LoVo (cell line): Measurements from ENCODE around the gene ATAD2B.

Source experiments
- DNase-seq: peaks from one replicate; pipeline ENCODE4 v3.0.0-alpha.2; 2016; ENCODE audit warnings: low spot score

Gene ATAD2B

DNA sequence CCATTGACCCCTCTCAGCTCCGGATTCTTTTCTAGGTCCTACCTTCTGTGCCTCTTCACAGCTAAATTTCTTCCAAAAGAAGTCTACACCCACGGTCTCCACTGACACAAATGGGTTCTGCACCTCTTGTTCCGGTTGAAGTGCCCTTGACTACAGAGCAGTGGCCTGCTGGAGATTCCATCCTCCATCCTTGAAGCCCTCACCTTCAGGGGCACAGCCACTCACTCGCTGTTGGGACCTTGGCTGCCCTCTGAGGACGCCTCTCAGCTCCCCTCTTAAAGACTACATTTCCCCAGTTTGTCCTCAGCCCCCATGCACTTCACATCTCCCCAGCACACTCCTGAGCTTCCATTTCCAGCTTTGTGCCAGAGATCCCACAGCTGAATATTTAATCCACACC is 226.3 kb downstream of the ATAD2B start:
- no peak for DNase-seq

DNA sequence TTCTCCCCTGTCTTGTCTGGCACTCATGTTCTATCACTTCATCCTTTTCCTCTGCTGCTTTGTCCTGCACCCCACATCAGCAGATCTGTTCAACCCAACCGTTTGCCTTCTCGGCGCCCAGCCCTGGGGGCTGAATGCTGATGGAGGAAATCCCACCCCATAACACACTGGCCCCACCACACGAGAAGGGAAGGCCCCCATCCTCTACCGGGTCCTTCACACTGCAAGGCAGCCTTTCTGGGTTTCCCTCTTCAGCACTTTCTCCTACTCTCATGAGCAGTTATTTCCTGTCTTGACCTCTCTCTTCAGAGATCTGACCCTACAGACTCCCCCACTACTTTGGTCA is 227.4 kb downstream of the ATAD2B start:
- DNase-seq = no peak

DNA sequence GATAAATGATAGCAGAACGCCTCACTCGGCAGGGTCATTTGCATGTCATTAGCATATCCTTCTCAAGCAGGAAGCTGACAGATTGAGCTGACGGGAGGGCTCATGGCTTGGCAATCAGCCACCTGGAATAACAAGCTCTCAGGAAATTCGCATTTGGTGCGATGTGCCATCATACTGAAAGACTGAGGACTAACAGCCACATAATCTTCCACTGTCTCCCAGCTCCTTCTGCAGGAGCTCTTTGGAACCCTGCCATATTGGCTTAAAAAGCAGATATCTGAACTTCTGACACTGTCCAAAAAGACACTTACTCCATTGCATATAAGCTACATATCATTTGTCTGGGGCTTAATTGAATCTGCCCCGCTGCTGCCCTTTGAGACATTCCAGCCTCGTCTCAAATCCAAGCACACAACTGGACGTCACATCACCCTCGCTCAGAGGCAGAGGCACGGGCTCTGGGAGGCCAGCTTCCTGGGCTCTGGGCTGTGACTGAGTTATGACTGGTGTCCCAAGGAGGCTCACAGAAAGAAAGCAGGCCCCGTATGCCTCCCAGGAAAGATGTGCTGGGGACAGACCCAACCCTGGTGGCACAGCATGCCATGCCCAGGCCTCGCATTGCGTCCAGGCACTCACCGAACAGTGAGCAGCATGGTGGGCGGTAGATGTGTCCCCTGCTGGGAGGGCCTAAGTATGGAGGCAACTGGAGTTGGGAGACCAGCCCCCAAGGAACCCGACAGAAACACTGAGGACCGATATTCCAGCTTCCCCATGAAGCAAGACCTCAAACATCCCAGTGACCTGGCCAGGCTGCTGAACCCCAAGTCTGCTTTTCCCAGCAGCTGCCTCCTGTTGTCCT is 228.0 kb downstream of the ATAD2B start:
- no peak for DNase-seq
